ENCODE results near the gene NSD1.
A peak's percentile ranks its signal among the peaks of the same experiment; 100 is the strongest.
"Not testable (repeated sequence)": the region's sequence is repeated elsewhere in the genome, so short reads cannot be mapped to it uniquely, and the experiment has no call there.

NSD1 gene

DNA sequence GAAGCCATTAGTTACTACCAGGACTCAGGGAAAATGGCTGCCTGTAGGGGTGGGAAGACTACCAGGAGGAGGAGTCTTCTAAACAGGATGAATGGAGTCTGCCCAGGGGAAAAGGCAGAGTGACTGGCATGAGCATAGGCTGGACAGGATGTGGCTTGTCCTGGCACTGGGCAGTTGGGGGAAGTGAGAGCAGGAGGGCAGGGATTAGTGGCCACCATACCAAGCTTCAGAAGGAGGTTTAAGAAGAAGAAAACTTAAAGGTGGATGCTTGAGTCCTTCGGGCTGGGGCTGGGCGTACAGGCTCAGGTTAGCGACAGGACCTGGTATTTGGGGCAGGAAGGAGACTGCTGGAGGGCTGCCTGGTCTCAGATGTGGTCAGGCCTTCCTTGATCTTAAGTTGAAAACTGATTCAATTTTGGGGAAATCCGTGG lies 5.0 kb upstream of the NSD1 start:
- DNase-seq, result no peak

DNA sequence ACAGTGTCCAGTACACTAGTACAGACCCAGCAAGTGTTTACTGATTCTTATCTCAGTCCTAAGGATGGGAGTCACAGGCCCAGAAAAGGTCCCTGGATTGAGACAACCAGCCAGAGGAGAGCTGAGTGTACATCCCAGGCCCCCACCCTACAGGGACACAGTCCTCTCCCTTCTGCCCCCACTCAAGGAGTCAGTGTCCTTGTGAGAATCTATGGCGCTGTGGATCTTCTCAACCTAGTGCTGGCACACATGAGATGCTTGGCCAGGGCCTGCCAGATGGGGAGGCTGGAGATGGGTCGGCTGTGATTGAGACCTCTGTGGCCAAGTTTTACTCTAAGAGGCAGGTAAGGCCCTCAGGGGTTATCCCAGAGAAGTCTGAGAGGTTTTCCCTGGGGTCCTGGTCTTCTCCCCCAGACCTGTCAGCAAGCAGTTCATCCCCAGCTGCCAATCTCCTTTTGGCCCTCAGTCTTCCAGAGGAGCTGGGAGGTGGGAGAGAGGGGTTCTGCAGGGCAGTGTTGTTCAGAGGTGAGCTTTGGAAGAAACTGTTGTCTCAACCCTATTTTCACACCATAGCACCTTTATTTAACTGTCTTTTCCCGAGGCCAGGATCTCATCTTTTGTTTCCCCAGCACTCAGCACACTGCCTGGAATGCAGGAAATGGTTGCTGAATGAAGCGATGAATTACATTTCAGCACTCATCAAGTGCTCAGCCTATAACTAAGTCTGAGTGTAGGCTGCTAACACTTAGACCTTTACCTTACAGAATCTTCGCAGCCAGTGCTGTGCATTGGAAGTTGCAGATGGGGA lies 3.2 kb upstream of the NSD1 start:
- peak; percentile 35 for DNase-seq

DNA sequence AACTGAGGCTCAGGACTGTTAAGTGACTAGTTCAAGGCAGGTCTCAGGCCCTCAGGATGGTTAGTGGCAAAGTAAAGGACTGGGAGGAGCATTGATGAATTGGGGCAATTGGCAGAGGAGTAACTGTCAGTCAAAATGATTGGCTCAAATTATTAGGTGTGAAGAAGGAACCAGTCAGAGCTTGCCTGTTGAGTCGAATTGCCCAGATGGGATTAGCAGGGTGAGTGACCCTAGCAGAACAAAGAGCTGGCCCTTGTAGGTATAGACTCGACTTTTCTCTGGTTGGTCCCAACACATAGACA lies 2.6 kb upstream of the NSD1 start:
- DNase-seq, result peak; percentile 31

DNA sequence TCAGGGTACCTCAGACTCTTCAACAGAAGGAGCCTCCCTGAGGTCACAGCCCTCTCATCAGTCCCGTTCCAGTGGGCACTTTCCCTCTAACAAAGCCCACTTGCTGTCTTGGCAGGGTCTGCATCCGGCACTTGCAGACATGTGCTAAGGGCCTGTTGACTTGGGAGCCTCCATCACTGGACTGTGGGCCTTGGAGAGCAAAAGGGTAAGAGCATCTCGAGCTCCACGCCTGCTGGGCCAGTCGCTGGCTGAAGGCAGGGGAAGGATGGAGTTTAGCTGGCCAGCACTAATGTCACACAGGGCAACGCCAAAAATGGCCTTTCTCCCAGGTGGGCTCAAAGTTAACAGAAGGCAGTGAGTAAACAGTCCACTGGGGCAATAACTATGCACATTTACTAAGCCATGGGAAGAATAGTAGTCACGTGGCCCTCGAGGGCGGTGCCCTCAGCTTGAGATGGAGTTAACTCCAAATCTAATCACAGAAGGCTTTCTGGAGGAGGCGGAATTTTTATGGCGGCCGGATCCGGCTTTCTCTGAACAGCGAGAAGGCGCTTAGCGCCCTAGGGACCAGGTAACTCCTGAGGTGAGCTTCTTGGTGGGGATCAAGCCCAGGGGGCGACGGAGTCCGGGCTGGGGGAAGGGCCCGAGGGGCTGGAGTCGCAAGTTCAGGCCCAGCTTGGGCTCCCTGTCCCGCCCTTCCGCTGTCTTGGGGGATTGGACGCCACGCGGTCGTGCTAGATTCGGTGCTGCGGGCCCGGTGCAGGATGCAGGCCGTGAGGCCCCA lies 2.0 kb upstream of the NSD1 start:
- peak; percentile 32 for DNase-seq

DNA sequence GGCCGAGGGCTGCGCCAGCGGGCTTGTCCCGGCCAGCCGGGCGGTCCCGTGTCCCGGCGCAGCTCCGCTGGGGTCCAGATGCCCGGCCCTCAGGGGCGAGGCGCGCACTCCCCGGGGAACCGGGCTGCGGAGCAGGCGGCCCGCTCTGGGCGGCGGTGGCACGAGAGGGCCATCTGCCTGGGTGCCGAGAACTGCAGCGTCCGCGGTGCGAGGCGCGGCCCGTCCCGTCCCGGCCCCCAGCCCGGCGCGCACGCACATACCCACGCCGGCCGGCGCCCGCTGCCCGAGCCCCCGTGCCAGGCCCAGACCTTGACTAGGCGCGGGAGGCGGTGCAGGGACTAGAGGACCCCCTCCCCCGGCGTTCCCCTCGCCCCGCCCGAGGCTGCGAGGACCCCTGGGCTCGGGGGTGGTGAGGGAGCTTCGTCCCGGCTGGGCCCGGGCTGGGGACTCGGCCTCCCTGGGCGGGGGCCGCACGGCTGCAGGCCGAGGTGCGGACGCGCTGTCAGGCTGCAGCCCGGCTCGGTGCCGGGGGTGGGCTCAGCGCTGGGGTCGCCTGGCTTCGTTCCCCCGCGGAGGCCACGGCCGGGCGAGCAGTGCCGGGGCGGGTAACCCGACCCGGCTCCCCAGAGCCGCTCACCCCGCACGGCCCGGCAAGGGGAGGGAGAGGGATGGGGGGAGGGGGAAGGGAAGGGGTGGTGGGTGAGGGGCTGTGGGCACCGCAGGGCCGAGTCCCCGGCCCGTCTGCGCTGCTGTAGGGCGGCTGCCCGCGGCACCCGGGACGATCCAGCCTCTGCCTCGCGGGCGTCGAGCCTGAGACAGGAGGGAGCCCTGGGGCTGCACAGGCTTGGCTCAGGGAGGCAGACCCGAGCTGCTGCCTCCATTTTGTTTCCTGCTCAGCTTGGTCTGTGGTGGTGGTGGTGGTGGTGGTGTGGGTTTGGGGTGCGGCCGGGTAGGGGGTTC lies 1.2 kb upstream of the NSD1 start:
- DNase-seq, result peak; percentile 51

DNA sequence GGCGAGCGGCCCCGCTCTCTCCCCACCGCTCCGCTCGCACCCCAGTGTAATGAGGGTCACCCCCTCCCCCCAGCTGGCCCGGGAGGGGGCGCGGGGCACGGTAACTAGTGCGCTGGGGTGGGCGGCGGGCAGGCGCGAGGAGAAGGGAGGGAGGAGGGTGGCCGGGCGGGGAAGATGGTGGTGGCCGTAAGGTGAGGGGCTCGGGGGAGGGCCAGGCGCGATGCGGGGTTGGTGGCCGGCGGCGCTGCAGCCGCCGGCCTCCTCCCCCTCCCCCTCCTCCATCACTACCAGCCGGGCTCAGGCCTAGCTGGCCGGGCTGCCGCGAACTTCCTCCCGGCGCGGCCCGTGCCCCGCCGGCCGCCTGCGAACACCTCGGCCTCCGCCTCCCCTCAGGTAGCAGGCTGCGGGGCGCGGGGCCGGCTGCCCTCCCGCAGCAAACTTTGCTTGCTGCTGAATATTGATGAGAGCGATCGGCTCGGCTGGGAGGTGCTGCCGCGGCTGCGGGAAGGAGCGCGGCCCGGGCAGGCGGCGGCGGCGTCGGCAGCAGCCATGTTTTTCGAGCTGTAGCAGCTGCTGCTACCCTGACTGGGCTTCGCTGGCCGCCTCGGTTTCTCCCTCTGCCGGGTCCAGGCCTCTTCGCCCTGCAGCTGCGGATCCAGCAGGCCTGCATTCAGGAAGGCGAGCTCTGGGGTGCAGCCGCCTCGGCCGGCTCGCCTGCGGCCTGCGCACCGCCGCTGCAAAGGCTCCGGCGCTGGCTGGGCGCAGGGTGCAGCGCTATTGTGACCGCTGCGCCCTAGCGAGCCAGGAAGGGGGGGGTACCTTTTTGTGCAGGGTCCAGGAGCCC lies 502 bp downstream of the NSD1 start:
- DNase-seq, result peak; percentile 77

DNA sequence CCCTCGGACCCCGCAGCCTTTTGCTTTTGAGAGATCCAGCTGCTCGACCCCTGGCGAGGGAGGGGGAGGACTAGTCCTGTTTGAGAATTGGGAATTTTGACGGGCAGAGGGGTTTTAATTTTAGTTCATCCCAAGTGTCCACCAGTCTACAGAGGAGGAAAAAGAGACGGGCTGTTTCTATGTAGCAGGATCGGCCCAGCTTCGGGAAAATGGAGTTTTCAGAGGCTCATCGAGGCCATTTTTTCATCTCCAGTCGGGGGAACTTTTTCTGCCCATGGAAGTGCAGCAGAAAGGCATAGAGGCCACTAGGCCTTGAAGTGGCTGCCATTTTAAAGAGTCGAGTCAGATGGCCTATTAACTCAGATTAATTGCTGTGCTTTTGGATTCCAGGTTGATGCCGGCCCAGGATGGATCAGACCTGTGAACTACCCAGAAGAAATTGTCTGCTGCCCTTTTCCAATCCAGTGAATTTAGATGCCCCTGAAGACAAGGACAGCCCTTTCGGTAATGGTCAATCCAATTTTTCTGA lies 1.2 kb downstream of the NSD1 start:
- peak; percentile 63 for DNase-seq

DNA sequence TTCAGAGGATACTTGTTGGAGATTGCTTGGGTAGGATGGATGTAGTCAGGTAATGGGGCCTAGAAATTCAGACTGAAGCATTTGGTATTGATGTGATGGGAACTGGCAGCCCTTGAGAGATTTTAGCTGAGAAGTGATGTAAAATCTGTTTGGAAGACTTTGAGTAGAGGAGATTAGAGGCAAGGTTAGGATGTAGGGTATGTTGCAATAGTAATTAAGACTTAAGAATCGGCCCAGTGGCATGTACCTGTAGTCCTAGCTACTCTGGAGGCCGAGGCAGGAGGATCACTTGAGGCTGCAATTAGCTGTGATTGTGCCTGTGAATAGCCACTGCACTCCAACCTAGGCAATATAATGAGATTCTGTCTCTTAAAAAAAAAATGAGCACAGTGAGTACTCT lies 6.7 kb downstream of the NSD1 start:
- DNase-seq, result no peak

DNA sequence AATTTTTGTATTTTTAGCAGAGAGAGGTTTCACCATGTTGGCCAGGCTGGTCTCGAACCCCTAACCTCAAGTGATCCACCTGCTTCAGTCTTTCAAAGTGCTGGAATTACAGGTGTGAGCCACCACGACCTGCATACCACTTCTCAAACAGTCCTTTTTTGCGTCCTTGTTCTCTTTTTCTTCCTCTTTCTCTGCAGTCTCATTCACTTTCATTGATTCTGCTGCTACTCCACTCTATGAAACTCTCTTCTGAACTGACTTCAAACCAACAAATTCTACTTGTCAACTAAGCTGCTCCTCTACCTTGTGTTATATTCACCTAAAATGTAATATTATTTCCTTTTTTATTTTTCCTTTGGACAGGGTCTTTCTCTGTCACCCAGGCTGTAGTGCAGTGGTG lies 7.9 kb downstream of the NSD1 start:
- no peak for DNase-seq

DNA sequence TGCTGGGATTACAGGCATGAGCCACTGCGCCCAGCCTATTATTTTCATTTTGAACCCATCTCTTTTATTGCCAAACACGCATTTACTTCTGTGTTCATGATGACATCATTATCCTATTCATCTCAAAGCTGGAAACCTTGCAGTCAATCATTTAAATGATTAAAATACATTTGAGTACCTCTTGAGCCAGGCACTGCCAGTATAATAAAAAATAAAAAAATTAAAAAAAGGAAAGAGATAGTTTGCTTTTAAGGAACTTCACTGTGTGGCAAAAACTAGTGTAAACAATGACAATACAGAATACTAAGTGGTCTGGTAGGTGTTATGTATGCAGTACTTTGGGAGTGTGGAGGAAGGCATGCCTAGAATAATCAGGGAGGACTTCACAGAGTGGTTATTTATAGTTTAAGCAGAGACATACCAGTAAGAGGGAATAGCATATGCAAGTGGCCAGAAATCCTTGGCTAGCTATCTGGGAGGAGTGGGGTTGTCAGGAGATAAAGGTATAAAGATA lies 8.6 kb downstream of the NSD1 start:
- peak; percentile 14 for DNase-seq

DNA sequence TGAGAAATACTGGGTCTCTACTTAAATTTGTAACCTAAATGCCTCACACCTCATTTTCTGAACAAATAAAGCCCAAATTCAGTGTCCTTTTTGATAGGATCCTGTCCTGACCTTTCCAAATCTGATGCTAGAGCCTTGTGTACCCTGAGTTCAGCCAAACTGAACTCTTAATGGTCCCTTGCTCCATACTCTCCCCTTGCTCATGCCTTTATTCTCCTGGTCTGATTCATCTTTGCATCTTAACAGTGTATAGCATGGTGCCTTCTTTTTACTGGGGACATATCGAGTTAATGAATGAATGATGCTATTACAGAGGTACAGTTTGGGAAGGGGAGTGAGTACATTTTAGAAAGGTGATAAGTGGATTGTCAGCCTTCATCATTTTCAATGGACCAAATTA lies 9.2 kb downstream of the NSD1 start:
- no peak for DNase-seq

DNA sequence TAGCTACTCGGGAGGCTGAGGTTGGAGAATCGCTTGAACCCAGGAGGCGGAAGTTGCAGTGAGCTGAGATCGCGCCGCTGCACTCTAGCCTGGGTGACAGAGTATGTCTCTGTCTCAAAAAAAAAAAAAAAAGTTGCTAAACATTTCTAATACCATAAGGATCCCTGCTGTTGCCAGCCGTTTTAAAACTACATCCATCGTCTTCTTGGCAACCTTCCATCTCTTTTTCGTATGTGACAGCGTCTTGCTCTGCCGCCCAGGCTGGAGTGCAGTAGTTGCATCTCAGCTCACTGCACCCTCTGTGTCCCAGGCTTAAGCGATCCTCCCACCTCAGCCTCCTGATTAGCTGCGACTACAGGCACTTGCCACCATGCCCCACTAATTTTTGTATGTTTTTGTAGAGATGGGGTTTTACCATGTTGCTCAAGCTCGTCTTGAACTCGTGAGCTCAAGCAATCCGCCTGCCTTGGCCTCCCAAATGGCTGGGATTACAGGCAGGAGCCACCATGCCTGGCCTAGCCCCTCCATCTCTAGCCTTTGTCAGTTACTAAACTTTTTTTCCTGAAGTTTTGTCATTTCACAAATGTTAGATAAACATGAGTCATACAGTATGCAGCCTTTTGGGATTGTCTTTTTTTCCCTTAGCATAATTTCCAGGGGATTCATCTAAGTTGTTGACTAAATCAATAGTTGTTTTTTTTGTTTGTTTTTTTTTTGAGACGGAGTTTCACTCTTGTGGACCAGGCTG lies 13.5 kb downstream of the NSD1 start:
- no peak for DNase-seq

DNA sequence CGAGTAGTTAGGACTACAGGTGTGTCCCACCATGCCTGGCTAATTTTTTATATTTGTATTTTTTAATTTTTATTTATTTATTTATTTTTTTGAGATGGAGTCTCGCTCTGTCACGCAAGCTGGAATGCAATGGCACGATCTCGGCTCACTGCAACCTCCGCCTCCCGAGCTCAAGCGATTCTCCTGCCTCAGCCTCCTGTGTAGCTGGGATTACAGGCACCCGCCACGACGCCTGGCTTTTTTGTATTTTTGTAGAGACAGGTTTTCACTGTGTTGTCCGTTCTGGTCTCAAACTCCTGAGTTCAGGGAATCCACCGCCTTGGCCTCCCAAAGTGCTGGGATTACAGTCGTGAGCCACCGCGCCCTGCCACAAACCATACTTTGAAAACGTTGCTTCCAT lies 16.5 kb downstream of the NSD1 start:
- DNase-seq, result not testable (repeated sequence)

DNA sequence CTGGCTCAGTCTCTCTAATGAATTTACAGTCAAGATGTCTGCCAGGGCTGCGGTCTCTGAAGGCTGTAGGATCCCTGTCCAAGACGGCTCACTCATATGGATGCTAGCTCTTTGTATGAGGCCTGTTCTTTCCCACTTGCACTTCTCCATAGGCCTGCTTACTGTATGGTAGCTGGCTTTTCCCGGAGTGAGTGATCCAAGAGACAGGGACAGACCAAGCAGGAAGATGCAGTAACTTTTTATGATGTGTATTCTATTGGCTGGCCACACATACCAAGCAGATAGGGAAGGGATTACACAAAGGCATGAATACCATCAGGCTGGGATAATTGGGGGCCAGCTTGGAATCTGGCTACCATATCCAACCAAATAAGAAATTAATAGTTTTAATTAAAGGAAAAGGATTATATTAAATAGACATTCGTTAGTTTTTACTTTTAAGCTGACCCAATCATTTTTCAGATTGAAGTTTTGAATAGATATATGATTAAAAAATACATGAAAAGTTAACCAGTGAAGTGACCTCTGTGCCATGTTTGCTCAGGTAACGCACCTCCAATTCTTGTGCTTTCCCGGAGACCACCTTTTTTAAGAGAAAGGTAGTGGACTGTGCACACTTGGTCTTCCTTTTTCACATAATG lies 20.6 kb downstream of the NSD1 start:
- no peak for DNase-seq

DNA sequence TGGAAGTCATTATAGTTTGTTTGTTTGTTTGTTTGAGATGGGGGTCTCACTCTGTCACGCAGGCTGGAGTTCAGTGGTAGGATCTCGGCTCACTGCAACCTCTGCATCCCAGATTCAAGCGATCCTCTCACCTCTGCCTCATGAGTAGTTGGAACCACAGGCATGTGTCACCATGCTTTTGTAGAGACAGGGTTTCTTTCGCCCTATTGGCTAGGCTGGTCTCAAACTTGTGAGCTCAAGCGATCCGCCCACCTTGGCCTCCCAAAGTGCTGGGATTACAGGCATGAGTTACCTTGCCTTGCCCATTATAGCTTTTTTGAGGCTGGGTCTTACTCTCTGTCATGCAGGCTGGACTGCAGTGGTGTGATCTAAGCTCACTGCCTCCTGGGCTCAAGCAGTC lies 28.8 kb downstream of the NSD1 start:
- DNase-seq, result no peak

DNA sequence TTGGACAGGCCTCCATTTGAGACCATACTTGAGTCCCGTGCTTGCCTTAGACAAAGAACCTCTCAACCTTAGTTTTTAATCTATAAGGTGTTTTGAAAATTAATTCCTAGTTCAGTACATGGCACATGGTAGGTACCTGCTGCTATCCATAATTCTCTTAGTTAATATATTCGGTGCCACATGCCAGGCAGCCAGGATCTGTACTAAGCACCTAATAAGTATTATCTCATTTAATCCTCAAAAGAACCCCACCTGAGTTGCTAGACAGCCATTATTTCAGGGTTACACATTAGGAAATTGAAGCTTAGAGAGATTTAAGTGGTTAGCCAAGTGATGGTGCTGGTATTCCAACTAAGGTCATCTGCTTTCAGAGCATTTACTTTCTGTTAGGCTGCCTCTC lies 29.9 kb downstream of the NSD1 start:
- DNase-seq, result no peak

DNA sequence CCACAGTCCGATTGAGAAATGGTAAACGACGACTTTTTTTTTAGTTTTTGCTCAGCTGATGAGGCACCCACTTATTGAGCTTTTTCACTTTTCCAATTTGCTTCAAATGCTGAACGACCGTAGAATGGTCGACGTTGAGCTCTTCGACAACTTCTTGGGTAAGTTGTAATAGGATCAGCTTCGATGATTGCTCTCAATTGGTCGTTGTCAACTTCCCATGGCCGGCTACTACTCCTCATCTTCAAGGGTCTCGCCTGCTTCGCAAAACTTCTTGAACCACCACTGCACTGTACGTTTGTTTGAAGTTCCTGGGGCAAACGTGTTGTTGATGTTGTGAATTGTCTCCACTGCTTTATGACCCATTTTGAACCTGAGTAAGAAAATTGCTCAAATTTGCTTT lies 35.7 kb downstream of the NSD1 start:
- no peak for DNase-seq

DNA sequence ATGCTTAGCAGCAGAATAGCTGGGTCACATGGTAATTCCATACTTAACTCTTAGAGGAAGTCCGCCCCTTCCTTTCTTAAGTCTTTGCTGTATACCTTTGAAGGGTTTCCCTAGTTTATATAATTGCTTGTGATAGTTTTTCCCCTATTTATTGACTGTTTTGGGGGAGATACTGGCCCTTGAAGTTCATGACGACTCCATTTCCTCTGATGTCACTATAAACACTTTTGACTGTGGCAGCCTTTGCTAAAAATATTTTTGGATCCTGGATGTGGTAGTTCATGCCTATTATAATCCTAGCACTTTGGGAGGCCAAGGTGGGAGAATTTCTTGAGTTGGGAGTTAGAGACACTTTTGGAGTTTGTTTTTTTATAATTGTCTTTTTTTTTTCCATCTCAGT lies 38.4 kb downstream of the NSD1 start:
- no peak for DNase-seq

DNA sequence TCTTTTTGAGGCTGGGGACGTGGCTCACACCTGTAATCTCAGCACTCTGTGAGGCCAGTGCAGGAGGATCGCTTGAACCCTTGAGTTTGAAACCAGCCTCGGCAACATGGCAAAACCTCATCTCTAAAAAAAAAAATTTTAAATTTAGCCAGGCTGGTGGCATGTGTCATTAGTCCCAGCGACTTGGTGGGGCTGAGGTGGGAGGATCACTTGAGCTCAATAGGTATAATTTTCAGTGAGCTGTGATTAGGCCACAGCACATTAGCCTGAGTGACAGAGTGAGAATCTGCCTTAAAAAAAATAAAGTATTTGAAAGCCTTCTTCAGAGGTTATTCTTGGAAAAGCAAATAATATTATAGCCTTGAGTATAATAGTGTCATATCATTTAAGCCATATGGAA lies 41.8 kb downstream of the NSD1 start:
- no peak for DNase-seq

DNA sequence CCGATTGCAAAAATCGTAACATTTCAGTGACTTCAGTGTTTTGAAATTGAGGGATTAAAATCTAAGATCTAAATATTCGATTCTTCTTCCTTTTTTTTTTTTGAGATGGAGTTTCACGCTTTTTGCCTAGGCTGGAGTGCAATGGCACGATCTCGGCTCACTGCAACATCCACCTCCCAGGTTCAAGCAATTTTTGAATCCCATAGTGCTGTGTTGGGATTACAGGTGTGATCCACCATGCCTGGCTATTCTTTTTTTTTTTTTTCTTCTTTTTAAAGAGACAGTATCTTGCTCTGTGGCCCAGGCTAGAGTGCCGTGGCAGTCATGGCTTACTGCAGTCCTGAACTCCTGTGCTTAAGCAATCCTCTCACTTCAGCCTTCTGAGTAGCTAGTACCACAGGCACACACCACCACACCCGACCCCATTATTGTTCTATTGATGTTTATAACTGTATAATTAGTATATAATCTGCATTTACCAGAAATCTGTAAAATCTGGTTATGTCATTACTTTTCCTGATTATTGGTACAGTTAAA lies 42.7 kb downstream of the NSD1 start:
- no peak for DNase-seq

Data from DMS53 (cell line).